ENCODE results near the gene GAL3ST2. TPM values are rescaled to one million over a fixed set of nuclear protein-coding genes. Genes with fewer than 3 reads are reported as not detected.
A peak's percentile ranks its signal among the peaks of the same experiment; 100 is the strongest.

Gene GAL3ST2
- total RNA-seq, 2 donors from 2014 or later = not detected

DNA sequence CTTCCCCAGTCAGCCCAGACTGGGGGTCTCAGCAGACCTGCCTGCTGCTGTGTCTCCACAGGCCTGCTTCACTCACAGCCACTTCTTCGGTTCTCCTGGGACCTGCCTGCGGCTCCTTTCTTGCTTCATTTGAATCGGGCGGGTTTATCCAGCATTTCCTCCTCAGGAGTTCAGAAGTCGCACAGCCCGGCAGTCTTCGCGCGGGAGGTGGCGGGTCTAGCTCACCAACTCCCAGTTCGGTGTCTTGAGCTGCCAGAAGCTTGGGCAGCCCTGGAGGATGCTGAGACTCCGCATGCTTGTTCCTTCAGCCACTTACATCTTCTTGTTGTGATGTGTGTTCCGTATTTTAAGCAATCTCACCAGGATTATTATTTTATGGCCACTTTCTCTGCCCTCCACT lies 31.3 kb upstream of the GAL3ST2 start:
- 96 to 99% methylated on average over 10 to 13 of the region's 13 CpGs for WGBS, 2 donors
- ATAC-seq (no peak), DNase-seq (no peak)
- Histone ChIP-seq H3K36me3 (replicated peaks in 1 of 2; ENCODE audit: insufficient read depth in 1 of 2, low read depth in 2 of 2) (peaks cover 0 to 5% of the 10 kb centered on the region in 2 donors), H3K27me3 (no peaks in the 10 kb centered on the region), H3K9me3 (no peaks in the 10 kb centered on the region), H3K4me3 (no peak overlapping the region), H3K27ac (no peak overlapping the region), H3K4me1 (no peaks in the 10 kb centered on the region)
- intact Hi-C loops (cut with DNase I) = no loop called here
- TF ChIP-seq POLR2A (IDR thresholded peaks at IDR 0.05) = no peak
- TF ChIP-seq, protein P1, sequence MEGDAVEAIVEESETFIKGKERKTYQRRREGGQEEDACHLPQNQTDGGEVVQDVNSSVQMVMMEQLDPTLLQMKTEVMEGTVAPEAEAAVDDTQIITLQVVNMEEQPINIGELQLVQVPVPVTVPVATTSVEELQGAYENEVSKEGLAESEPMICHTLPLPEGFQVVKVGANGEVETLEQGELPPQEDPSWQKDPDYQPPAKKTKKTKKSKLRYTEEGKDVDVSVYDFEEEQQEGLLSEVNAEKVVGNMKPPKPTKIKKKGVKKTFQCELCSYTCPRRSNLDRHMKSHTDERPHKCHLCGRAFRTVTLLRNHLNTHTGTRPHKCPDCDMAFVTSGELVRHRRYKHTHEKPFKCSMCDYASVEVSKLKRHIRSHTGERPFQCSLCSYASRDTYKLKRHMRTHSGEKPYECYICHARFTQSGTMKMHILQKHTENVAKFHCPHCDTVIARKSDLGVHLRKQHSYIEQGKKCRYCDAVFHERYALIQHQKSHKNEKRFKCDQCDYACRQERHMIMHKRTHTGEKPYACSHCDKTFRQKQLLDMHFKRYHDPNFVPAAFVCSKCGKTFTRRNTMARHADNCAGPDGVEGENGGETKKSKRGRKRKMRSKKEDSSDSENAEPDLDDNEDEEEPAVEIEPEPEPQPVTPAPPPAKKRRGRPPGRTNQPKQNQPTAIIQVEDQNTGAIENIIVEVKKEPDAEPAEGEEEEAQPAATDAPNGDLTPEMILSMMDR (IDR thresholded peaks at IDR 0.05) = no peak

DNA sequence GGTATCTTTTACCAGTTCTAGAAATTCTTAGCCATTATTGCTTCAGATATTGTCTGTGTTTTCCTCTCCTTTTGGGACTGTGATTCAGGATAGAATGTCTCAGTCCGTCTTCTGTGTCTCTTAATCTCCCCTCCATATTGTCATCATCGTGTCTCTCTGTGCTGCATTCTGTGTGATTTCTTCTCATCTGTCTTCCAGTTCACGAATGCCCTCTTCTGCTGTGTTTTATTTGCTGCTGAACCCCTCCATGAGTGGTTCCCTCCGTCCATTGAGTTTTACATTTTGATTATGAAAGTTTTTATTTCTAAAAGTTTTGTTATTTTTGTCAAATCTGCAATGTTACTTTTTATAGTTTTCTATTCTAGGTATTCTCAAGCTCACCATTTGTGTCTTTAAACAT lies 30.5 kb upstream of the GAL3ST2 start:
- no peaks in the 10 kb centered on the region for H3K9me3 ChIP-seq
- intact Hi-C loops (cut with DNase I) = no loop called here
- DNase-seq (no peak), ATAC-seq (no peak)
- TF ChIP-seq POLR2A (IDR thresholded peaks at IDR 0.05) = no peak
- TF ChIP-seq, protein P1 (IDR thresholded peaks at IDR 0.05) = no peak
- H3K4me1 ChIP-seq = no peaks in the 10 kb centered on the region
- 94 to 97% methylated on average over 4 of the region's 4 CpGs for WGBS, 2 donors
- H3K36me3 ChIP-seq (replicated peaks in 1 of 2; ENCODE audit: insufficient read depth in 1 of 2, low read depth in 2 of 2) = peaks cover 0 to 5% of the 10 kb centered on the region in 2 donors
- H3K27me3 ChIP-seq = no peaks in the 10 kb centered on the region
- no peak overlapping the region for H3K27ac ChIP-seq
- H3K4me3 ChIP-seq = no peak overlapping the region

DNA sequence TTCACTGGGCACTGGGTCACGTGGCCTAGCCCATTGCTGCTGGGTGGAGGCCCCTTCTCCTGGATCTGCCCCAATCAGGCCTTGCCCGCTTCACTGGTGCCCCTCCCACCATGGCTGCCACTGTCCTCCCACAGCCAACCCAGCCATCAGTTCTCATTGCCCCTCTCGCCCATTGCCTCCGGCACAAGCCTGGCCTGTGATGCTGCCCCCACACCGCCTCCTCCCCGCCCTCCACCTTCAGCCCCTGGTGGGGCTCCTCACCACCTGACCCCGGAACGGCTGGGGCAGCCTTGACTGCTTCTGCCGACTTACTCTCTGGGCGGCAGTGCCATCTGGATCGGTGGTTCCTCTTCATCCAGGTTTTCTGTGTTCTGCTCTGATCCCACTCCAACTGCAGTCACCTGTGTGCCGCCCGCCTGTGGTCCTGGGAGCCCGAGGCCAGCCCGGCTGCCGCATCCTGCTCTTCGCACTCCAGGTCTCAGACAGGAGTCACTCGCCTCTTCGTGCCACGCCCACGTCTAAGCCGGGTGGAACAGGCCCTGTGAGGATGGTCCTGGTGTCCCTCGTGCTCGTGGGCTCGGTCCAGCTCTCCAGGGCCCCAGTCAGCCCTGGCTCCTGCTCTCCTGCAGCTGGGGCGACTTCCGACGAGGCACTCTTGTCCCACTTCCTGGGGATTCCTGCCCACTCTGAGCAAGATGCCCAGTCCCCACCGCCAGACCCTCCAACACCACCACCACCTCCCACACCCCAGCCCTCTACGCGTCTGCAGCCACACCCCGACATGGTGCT lies 28.0 kb upstream of the GAL3ST2 start:
- Histone ChIP-seq H3K4me3 (no peak overlapping the region), H3K9me3 (no peaks in the 10 kb centered on the region), H3K36me3 (replicated peaks in 1 of 2; ENCODE audit: insufficient read depth in 1 of 2, low read depth in 2 of 2) (peaks cover 0 to 5% of the 10 kb centered on the region in 2 donors), H3K27ac (no peak overlapping the region), H3K27me3 (no peaks in the 10 kb centered on the region), H3K4me1 (no peaks in the 10 kb centered on the region)
- DNase-seq = no peak
- ATAC-seq = peak; percentile 15
- intact Hi-C loops (cut with DNase I) = no loop called here
- 90 to 94% methylated on average over 20 to 32 of the region's 32 CpGs for WGBS, 2 donors
- TF ChIP-seq POLR2A (IDR thresholded peaks at IDR 0.05) = no peak

DNA sequence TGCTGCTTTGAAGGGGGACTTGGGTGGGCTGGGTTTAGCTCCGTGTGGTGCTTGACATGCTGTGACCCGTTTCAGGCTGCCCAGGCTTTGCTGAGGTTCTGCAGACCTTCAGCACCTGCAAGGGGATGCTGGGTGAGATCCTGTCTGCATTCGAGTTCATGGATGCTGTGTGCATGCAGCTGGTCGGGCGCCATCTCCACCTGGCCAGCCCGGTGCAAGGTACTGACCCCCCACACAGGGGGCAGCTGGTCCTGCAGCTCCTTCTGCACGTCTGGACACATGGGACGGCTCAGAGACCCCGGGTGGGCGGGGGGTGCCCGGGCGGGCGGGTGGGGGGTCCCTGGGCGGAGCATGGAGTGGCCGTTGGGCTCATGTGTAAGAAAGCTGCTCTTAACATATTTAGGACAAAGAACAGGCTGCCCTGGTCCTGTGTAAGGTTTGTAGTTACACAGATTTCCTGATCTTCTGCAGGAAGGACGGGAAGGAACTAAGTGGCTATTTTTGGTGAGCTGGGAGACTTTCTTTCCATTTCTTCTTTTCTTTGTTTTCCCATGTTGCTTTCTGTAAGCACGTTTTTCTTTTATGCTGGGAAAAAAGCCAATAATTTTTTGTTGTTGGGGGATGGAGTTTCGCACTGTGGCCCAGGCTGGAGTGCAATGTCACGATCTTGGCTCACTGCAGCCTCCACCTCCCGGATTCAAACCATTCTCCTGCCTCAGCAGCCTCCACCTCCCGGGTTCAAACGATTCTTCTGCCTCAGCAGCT lies 26.4 kb upstream of the GAL3ST2 start:
- TF ChIP-seq, protein P1 (IDR thresholded peaks at IDR 0.05) = no peak
- TF ChIP-seq POLR2A (IDR thresholded peaks at IDR 0.05) = no peak
- DNase-seq (no peak), ATAC-seq (no peak)

DNA sequence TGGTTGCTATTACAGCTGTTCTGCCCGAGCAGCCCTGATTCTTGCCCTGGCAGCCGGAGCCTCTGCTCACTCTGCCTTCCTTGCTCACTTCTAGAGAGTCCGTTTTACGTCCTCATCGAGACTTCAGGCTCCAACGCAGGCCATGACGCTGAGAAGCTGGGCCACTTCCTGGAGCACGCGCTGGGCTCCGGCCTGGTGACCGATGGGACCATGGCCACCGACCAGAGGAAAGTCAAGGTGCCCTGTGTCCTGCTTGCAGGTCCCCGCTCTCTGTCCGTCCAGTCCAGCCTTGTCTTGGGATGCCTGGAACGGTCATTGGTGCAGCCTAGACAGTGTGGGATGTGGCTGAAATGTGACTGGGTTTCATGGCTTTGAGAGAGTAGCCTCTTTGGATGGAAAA lies 25.5 kb upstream of the GAL3ST2 start:
- no peaks in the 10 kb centered on the region for H3K4me1 ChIP-seq
- H3K27me3 ChIP-seq = no peaks in the 10 kb centered on the region
- no peak overlapping the region for H3K4me3 ChIP-seq
- 86 to 89% methylated on average over 8 to 15 of the region's 15 CpGs for WGBS, 2 donors
- TF ChIP-seq, protein P1 (IDR thresholded peaks at IDR 0.05) = no peak
- no peak for TF ChIP-seq POLR2A (IDR thresholded peaks at IDR 0.05)
- intact Hi-C loops (cut with DNase I) = no loop called here
- DNase-seq (no peak), ATAC-seq (no peak)
- H3K27ac ChIP-seq = no peak overlapping the region
- no peaks in the 10 kb centered on the region for H3K9me3 ChIP-seq
- H3K36me3 ChIP-seq (replicated peaks in 1 of 2; ENCODE audit: insufficient read depth in 1 of 2, low read depth in 2 of 2) = peaks cover 0 to 5% of the 10 kb centered on the region in 2 donors

More for the DNA sequence above, 26.4 kb upstream of the GAL3ST2 start:
- Histone ChIP-seq H3K4me3 (no peak overlapping the region), H3K27ac (no peak overlapping the region), H3K27me3 (no peaks in the 10 kb centered on the region), H3K4me1 (no peaks in the 10 kb centered on the region), H3K9me3 (no peaks in the 10 kb centered on the region), H3K36me3 (replicated peaks in 1 of 2; ENCODE audit: insufficient read depth in 1 of 2, low read depth in 2 of 2) (peaks cover 0 to 5% of the 10 kb centered on the region in 2 donors)
- intact Hi-C loops (cut with DNase I) = no loop called here
- 75 to 81% methylated on average over 12 to 22 of the region's 22 CpGs for WGBS, 2 donors

Measured in body of pancreas (tissue), 4 donors.